NCI-H146 (cell line): ENCODE data around the gene GCDH.
"Not testable (repeated sequence)": the region's sequence is repeated elsewhere in the genome, so short reads cannot be mapped to it uniquely, and the experiment has no call there.

Experiments
- DNase-seq: peaks from one replicate; lab custom pipeline; 2025; lab: John Stamatoyannopoulos, UW

GCDH gene

DNA sequence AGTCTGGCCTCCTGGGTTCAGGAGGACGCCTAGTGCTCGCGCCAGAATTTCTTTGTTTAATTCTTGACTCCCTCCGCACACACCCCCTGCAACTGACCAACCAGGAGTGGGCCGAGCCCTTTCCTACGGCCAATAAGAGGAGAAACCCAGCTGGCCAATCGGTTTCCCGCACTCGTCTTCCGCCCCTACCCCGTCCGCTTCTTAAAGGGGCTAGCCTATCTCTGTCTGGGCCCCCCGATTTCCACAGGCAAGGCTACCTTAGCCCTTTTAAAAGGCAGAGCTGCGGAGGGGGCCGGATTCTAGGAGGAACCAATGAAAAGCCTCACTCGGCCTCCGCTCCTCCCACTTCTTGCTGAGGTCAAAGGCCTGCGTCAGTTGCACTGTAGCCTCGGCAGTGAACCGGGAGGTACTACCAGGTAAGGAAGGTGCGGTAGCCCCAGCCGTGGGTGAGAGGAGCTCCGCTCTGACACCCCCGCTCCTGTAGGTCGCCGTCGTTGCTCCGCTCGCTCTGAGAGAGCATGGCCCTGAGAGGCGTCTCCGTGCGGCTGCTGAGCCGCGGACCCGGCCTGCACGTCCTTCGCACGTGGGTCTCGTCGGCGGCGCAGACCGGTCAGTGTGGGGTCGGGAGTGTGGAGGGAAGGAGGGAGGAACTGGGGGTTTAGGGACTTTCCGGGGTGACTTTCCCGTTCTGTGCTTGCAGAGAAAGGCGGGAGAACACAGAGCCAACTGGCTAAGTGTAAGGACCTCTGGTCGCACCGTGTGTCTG lies at the start of gene GCDH:
GCDH (plus strand) TSS at position 374 of the 766 bp plus-strand sequence; CDS start at position 519, 145 bp downstream.
- DNase-seq = peak; percentile 100

DNA sequence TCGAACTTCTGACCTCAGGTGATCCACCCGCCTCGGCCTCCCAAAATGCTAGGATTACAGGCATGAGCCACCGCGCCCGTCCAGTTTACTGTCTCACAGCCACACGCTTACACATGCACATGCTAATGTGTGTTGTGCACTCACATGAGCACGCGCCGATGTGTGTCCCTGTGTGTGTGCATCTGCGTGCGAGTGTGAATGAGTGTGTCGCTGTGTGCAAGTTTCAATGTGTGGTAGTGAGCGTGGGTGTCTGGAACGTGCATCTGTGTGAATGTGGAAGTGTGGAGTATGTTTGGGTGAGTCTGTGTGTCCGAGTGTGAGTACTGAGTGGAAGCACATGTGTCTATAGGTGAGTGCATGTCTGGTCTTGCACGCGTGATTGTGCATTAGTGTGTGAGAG lies 48.4 kb upstream of the GCDH start:
- DNase-seq = no peak

DNA sequence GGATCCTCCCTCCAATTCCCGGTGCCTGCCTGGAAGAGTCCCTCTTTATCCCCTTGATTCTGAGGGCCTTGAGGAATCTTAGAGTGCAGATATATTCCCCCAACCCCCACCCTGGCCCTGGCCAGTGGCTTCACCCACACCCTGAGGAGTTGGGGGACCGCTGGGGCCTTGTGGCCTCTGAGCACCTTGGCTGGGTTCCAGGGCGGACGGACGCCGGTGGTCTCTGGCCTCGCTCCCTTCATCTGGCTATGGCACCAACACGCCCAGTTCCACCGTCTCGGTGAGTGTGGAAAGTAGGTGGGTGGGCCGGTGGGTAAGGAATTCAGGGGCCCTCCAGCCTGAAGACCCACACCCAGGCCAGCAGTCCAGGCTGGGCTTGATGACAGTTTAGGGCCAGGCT lies 47.6 kb upstream of the GCDH start:
- no peak for DNase-seq

DNA sequence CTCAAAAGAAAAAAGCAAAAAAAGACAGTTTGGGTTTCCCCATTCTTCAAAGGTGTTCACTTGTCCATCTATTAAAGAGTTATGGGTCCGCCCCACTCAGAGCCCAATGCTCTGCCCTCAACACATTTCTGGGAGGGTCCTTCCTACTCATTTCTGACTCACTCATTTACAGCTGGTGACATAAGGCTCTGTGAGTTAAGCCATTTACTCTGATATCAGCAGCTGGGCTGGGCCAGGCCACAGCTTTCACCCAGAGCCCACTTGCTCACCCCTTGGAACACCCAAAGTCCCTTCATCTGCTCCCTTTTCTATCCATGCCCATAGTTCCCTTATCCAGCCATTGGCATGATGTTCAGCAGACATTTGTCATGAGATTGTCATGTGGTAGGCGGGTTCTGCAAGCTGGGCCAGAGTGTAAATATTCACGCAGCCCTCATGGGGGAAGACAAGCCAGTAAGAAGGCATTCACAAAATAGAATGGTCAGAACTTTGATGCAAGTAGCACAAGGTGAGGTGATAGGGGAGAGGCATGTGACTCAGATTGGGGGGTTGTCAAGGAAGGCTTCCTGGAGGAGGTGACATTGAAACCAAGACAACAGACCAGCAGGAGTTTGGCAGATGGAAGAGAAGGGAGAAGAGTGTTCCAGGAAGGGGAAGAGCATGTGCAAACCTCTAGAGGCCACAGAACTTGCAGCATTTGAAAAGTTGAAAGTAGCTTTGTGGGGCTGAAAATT lies 46.8 kb upstream of the GCDH start:
- DNase-seq = no peak

DNA sequence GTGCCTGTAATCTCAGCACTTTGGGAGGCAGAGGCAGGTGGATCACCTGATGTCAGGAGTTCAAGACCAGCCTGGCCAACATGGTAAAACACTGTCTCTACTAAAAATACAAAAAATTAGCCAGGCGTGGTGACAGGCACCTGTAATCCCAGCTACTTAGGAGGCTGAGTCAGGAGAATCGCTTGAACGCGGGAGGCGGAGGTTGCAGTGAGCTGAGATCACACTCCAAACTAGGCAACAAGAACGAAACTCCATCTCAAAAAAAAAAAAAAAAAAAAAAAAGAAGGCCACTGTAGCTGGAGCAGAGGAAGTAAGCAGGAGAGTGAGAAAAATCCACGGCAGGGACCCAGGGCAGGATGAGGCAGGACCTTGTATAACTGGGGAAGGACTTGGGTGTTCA lies 44.3 kb upstream of the GCDH start:
- not testable (repeated sequence) for DNase-seq

DNA sequence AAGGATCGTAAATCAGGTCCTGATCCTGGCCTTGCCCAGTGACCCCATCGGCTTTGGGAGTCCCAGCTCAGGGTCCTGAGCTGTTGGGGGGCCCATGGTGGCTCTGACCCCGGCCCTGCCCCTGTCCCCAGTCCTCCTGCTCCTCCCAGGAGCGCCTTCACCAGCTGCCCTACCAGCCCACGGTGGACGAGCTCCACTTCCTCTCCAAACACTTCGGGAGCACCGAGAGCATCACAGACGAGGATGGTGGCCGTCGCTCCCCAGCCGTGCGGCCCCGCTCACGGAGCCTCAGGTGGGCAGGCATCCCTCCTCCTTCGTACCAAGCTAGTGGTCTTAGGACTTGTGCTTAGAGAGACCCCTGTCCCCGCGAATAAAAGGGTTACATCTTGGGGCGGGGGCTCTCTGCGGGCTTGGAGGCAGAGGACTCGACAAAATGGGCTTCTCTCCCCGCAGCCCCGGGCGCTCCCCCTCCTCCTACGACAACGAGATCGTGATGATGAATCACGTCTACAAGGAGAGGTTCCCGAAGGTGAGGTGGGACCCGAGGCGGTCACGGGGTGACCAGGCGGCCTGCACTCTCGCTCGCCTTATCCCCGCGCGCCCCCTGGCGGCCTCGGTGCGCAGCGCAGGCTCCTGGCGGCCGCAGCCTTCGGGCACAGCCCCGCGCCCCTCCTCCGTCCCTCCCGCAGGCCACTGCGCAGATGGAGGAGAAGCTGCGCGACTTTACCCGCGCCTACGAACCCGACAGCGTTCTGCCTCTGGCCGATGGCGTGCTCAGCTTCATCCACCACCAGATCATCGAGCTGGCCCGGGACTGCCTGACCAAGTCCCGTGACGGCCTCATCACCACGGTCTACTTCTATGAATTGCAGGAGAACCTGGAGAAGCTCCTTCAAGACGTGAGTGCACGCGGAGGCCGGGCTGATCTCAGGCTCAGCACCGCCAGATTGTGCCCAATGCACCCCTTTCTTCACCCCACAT lies 43.5 kb upstream of the GCDH start:
- DNase-seq = peak; percentile 69

DNA sequence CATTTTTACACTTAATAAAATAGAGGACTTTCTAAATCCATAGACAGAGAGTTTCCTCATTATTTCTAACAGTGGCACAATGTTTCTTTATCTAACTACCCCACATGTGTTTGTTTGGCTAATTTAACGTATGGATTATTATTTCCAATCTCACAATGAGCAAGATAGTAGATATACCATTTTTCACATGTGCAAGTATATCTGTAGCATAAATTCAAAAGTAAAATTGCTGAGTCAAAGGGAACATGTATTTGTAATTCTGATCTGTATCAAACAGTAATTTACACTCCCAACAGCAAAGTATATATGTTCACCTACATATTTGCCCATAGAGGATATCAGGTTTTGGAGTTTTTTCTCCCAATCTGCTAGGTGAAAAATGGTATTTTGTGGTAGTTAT lies 34.3 kb upstream of the GCDH start:
- DNase-seq = no peak

DNA sequence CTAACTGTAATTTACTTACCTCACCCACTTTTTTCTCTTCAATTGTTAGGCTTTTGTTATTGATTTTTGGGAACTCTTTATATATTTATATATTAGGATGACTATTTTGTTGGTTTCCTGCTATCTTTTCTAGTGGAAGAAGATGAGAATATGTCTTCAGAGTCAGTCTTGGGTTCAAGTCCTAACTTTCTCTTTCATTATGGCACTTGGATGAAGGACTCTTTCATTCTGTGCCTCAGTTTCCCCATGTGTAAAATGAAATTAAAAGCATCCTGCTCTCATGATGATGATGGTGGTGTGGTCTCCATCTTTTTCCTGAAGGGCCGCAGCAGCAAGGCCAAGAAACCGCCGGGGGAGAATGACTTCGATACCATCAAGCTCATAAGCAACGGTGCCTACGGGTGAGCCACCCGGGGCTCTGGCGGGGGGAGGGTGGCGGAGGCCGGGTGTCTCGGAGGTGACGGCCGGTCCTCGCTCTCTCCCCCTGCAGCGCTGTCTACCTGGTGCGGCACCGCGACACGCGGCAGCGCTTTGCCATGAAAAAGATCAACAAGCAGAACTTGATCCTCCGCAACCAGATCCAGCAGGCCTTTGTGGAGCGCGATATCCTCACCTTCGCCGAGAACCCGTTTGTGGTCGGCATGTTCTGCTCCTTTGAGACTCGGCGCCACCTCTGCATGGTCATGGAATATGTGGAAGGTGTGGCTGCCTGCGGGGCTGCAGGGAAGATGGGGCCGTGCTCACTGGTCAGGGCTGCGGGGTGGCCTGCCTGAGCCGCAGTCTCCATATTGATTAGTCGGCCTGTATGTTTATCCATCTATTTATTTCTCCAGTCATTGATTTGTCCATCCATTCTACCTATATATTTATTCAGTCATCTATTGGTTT lies 32.7 kb upstream of the GCDH start:
- no peak for DNase-seq

DNA sequence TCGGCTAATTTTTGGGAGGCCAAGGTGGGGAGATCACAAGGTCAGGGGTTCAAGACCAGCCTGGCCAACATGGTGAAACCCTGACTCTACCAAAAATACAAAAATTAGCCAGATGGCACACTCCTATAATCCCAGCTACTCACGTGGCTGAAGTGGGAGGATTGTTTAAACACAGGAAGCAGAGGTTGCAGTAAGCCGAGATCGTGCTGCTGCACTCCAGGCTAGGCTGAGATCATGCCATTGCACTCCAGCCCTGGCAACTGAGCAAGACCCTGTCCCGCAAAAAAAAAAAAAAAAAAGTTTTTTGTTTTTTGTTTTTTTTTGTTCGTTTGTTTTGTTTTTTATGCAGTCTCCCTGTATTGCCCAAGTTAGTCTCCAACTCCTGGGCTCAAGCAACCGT lies 31.4 kb upstream of the GCDH start:
- DNase-seq = no peak

DNA sequence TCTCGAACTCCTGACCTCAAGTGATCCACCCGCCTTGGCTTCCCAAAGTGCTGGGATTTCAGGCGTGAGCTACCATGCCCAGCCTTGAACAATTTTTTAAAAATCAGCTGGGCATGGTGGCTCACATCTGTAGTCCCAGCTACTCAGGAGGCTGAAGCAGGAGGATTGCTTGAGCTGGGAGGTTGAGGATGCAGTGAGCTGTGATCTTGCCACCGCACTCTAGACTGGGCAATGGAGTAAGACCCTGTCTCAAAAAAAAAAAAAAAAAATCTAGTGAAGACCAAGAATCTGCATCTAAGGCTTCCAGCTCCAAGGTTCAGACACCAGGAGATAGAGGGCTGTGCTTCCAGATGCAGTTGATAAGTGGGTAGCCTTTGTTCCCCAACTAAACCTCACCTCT lies 26.8 kb upstream of the GCDH start:
- DNase-seq = no peak

DNA sequence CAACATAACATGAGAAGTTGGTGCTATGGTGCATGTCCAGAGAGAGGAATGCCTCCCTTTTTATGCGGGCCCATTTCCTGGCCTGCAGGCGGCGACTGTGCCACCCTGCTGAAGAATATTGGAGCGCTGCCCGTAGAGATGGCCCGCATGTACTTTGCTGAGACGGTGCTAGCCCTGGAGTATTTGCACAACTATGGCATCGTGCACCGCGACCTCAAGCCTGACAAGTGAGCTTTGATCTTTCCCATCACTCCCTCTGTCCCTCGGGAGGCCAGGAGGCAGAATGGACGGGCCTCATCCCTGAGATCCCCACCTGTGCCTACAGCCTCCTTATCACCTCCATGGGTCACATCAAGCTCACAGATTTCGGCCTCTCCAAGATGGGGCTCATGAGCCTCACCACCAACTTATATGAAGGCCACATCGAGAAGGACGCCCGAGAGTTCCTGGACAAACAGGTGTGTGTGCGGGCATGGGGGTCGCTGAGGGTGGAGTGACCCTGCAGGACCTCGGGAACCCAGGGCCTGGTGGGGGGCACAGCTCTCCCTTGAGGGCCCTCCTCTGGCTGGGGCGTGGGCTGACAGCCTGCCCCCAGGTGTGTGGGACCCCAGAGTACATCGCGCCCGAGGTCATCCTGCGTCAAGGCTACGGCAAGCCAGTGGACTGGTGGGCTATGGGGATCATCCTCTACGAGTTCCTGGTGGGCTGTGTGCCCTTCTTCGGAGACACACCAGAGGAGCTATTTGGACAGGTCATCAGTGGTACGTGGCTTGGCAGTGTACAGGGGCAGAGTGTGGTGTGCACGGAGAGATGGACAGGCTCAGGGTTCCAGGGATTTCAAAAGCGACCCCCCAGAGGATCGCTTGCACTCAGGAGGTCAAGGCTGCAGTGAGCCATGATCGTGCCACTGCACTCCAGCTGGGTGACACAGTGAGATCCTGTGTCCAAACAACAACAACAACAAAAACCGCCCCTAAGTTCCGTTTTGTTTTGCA lies 25.9 kb upstream of the GCDH start:
- DNase-seq = no peak

DNA sequence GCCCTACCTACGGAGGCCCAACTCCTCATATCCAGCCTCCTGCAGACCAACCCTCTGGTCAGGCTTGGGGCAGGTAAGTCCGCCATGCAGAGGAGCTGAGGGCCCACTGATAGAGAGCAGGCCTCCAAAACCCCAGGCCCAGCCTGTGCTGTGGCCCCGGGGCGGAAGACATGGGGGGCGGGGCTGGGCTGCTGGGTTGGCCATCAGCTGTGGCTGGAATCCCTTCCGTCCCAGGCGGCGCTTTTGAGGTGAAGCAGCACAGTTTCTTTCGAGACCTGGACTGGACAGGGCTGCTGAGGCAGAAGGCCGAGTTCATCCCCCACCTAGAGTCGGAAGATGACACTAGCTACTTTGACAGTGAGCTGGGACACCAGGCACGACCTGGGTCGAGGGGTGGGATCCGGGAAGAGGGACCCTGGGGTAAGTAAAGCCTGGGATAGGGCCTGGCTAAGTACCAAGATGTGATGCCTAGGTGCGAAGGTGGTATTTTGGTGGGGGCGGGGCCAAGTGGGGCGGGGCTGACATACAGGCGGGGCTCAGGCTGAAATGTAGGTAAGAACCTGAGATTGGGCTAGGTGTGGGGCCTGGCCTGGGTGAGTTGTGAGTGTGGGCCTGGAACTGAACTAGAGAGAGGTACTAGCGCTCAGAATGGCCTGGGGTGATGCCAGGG lies 25.1 kb upstream of the GCDH start:
- no peak for DNase-seq

DNA sequence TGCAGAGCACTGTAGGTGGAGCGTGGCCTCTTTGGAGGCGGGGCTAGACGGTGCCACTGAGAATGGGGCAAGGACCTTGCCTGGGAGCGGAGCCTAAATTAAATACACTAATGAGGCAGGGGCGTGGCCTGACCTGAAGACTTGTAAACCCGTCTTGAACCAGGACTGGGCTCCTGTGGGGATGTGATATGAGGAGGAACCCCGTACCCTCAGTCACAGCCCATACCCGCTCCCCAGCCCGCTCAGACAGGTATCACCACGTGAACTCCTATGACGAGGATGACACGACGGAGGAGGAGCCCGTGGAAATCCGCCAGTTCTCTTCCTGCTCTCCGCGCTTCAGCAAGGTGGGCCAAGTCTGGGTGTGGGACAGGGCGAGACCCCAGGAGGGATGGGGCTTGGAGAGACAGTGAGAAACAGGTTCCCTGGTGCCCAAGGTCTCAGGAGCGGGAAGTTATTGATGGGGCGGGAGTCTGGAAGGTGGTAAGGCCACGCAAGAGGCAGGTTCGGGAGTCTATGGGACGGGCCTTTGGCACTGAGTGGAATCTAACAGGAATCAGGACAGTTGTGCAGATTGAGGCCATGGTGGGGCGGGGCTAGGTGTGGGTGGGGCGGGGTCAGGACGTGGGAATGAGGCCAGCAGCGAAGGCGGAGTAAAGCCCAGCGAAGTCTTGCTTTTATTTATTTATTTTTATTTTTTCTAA lies 24.4 kb upstream of the GCDH start:
- DNase-seq = no peak

DNA sequence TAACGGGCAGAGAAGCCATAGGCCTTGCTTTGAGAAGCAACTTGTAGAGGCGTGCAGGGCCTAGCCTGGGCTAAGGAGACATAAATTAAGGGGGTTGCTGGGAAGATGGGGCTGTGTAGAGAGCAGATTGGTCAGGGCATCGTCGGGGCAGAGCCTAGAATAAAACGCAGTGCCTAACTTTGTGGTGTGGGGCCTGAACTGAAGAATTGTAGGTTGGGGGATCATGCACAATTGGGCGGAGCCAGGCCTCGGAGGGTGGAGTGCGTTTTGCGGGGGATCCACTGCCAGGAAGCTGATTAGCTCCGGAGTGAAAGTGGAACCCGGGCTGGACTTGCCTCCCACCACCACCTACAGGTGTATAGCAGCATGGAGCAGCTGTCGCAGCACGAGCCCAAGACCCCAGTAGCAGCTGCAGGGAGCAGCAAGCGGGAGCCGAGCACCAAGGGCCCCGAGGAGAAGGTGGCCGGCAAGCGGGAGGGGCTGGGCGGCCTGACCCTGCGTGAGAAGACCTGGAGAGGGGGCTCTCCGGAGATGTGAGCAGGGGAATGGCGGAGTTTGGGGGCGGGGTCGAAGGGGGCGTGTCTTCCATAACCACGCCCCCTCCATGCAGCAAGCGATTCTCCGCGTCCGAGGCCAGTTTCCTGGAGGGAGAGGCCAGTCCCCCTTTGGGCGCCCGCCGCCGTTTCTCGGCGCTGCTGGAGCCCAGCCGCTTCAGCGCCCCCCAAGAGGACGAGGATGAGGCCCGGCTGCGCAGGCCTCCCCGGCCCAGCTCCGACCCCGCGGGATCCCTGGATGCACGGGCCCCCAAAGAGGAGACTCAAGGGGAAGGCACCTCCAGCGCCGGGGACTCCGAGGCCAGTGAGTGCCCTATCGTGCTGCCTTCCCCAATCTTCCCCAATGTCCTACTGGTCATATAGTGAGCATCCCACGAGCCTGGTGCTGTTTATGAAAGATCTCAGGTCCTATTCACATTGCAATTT lies 23.6 kb upstream of the GCDH start:
- no peak for DNase-seq

DNA sequence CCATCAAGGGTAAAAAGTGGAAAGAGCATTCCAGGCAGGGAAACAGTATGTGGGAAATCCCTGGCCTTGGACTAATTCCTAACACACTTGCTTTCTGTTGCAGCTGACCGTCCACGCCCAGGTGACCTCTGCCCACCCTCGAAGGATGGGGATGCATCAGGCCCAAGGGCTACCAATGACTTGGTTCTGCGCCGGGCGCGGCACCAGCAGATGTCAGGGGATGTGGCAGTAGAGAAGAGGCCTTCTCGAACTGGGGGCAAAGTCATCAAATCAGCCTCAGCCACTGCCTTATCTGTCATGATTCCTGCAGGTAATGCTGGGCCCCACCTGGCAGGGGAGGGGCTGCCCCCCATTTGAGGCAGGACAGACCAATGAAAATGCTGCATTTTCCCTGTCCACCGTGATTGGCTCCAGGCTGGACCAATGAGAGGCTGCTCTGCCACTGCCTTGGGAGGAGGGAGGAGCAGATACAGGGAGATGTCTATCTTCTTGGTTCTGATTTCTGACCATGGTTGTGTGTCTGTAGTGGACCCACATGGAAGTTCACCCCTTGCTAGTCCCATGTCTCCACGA lies 22.3 kb upstream of the GCDH start:
- DNase-seq = no peak

DNA sequence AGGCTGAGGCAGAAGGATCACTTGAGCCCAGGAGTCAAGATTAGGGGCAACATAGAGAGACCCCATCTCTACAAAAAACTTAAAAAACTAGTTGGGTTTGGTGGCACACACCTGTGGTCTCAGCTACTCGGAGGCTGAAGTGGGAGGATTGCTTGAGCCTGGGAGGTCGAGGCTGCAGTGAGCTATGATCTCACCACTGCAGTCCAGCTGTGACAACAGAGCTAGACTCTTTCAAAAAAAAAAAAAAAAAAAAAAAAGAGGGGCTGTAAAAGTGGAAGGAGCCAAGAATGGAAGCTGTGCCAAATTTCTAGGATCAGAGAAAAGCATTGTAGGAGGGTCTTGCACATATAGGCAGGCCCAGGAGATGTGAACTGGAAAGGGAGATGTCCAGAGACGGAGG lies 19.3 kb upstream of the GCDH start:
- no peak for DNase-seq

DNA sequence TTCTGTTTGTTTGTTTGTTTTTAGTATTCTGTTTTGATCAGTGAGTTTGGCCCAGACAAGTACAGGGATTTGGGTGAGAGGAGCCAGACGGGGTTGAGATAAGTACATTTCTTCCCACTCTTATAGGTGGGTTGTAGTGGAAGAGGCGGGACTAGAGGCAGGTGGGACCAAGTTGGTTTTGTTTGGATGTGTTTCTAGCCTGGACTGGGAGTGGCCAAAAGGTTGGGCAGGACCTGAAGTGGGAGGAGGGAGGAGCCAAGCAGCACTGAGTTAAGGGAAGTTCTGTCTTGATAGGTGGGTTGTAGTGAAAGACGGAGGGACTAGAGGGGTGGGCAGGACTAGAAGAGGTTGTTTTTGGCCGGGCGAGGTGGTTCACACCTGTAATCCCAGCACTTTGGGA lies 18.7 kb upstream of the GCDH start:
- DNase-seq = no peak
